IMR-90 (cell line): ENCODE data around the gene STRIP2. TPM values are rescaled to one million over a fixed set of nuclear protein-coding genes. Genes with fewer than 3 reads are reported as not detected.
A peak's percentile ranks its signal among the peaks of the same experiment; 100 is the strongest.

ENCODE experiments used
- ATAC-seq: fragments of 200-7000 bp; cut with Tn5 transposase; 2 replicates; pipeline ENCODE4 v1.9.1; 2020; ENCODE audit warnings: low read depth, mild to moderate bottlenecking, moderate library complexity
- BruUV-seq: library from RNA; stranded (reverse); fragments of 400-500 nt; replicated peaks from 2 replicates; lab custom pipeline; 2021; lab: Mats Ljungman, UMichigan
- CTCF ChIA-PET: fragments of 300-600 bp; formaldehyde crosslinking; extraction: SDS; loops from one replicate; lab custom pipeline; 2021; ENCODE audit warnings: antibody characterized with exemption; lab: Yijun Ruan, JAX
- POLR2A ChIA-PET: fragments of 300-600 bp; sonication (Branson Sonifier 250); formaldehyde crosslinking; loops from one replicate; lab custom pipeline; 2022; ENCODE audit warnings: antibody characterized with exemption; ENCODE audit not compliant: unreplicated experiment; lab: Charles Lee
- DNase-seq: peaks from one replicate; pipeline ENCODE4 v3.0.0; 2013
- H2AFZ ChIP-seq: replicated peaks from 2 replicates; pipeline ENCODE3; 2013; ENCODE audit warnings: low read length, mild to moderate bottlenecking; ENCODE audit not compliant: poor library complexity
- H2AK5ac ChIP-seq: 2 replicates; pipeline ENCODE4 v1.6.1; 2013; ENCODE audit warnings: low read depth, low read length, inconsistent platforms
- H2AK9ac ChIP-seq: replicated peaks from 2 replicates; pipeline ENCODE3; 2013; ENCODE audit warnings: mild to moderate bottlenecking, low read depth, low read length, moderate library complexity; ENCODE audit not compliant: poor library complexity
- H2BK120ac ChIP-seq: 2 replicates; pipeline ENCODE4 v1.6.1; 2013; ENCODE audit warnings: low read depth, low read length, inconsistent platforms
- H2BK15ac ChIP-seq: 3 replicates; pipeline ENCODE4 v1.6.1; 2013; ENCODE audit warnings: low read depth, low read length, inconsistent platforms
- H2BK20ac ChIP-seq: 2 replicates; pipeline ENCODE4 v1.6.1; 2013; ENCODE audit warnings: low read depth, mild to moderate bottlenecking, inconsistent platforms, low read length, moderate library complexity
- H2BK5ac ChIP-seq: 2 replicates; pipeline ENCODE4 v1.6.1; 2013; ENCODE audit warnings: mild to moderate bottlenecking, low read depth, low read length, inconsistent platforms; ENCODE audit not compliant: poor library complexity, severe bottlenecking
- H3K14ac ChIP-seq: replicated peaks from 2 replicates; pipeline ENCODE4 v1.6.1; 2013; ENCODE audit warnings: low read depth, low read length, inconsistent platforms
- H3K18ac ChIP-seq: 2 replicates; pipeline ENCODE4 v1.6.1; 2013; ENCODE audit warnings: low read depth, low read length, control low read depth
- H3K23ac ChIP-seq: 2 replicates; pipeline ENCODE4 v1.6.1; 2013; ENCODE audit warnings: low read depth, low read length, inconsistent platforms
- H3K27ac ChIP-seq: 2 replicates; pipeline ENCODE4 v1.5.1; 2013; ENCODE audit warnings: mild to moderate bottlenecking, control low read depth, low read length; ENCODE audit not compliant: insufficient read depth
- H3K27me3 ChIP-seq: 2 replicates; pipeline ENCODE4 v1.6.1; 2013; ENCODE audit warnings: low read length; ENCODE audit not compliant: control insufficient read depth, insufficient read depth
- H3K36me3 ChIP-seq: 2 replicates; pipeline ENCODE4 v1.6.1; 2013; ENCODE audit warnings: low read length, mixed read lengths; ENCODE audit not compliant: control insufficient read depth, insufficient read depth
- H3K4ac ChIP-seq: 2 replicates; pipeline ENCODE4 v1.6.1; 2013; ENCODE audit warnings: low read depth, low read length, inconsistent platforms
- H3K4me1 ChIP-seq: 2 replicates; pipeline ENCODE4 v1.6.1; 2013; ENCODE audit warnings: low read length, mixed read lengths; ENCODE audit not compliant: control insufficient read depth, insufficient read depth
- H3K4me2 ChIP-seq: 2 replicates; pipeline ENCODE4 v1.6.1; 2013; ENCODE audit warnings: low read depth, mild to moderate bottlenecking, control low read depth, low read length, moderate library complexity
- H3K4me3 ChIP-seq: 2 replicates; pipeline ENCODE4 v1.5.1; 2013; ENCODE audit warnings: low read depth, mild to moderate bottlenecking, control low read depth, low read length, moderate library complexity; ENCODE audit not compliant: insufficient read depth
- H3K56ac ChIP-seq: 2 replicates; pipeline ENCODE4 v1.6.1; 2013; ENCODE audit warnings: low read length, inconsistent platforms; ENCODE audit not compliant: insufficient read depth; ENCODE audit errors: extremely low read depth
- H3K79me1 ChIP-seq, 2 experiments: 2 replicates each; pipeline ENCODE4 v1.6.1; 2013; ENCODE audit warnings: low read length in 2 of 2, inconsistent platforms in 1 of 2, low read depth in 1 of 2
- H3K9ac ChIP-seq: 2 replicates; pipeline ENCODE4 v1.6.1; 2013; ENCODE audit warnings: low read depth, low read length, control low read depth
- H3K9me1 ChIP-seq: 2 replicates; pipeline ENCODE4 v1.6.1; 2013; ENCODE audit warnings: low read length, inconsistent platforms; ENCODE audit not compliant: insufficient read depth
- H3K9me3 ChIP-seq: 2 replicates; pipeline ENCODE4 v1.6.1; 2013; ENCODE audit warnings: low read length; ENCODE audit not compliant: control insufficient read depth, insufficient read depth
- H4K20me1 ChIP-seq: 2 replicates; pipeline ENCODE4 v1.6.1; 2013; ENCODE audit warnings: low read length, inconsistent platforms; ENCODE audit not compliant: insufficient read depth
- H4K5ac ChIP-seq: 2 replicates; pipeline ENCODE4 v1.6.1; 2013; ENCODE audit warnings: mild to moderate bottlenecking, low read depth, low read length, control low read depth
- H4K8ac ChIP-seq, 2 experiments: 2 replicates each; pipeline ENCODE4 v1.6.1; 2013; ENCODE audit warnings: low read depth in 2 of 2, low read length in 2 of 2, control low read depth in 1 of 2, inconsistent platforms in 1 of 2
- H4K91ac ChIP-seq: 2 replicates; pipeline ENCODE4 v1.6.1; 2013; ENCODE audit warnings: low read depth, low read length, inconsistent platforms; ENCODE audit not compliant: insufficient read depth
- CEBPB ChIP-seq: IDR thresholded peaks from 2 replicates; pipeline ENCODE4 v1.6.1; 2012; ENCODE audit warnings: low read depth, low read length, improper control_type of control experiment
- CHD1 ChIP-seq: IDR thresholded peaks from 2 replicates; pipeline ENCODE4 v1.6.1; 2012; ENCODE audit warnings: low read depth, low read length, improper control_type of control experiment
- FOS ChIP-seq: fragments of 150-350 bp; IDR thresholded peaks from 2 replicates; pipeline ENCODE4 v1.6.1; 2016; ENCODE audit warnings: low read depth, low read length
- MAZ ChIP-seq: IDR thresholded peaks from 2 replicates; pipeline ENCODE4 v1.6.1; 2012; ENCODE audit warnings: low read depth, mild to moderate bottlenecking, low read length, improper control_type of control experiment, moderate library complexity, borderline replicate concordance
- RFX5 ChIP-seq: IDR thresholded peaks from 2 replicates; pipeline ENCODE4 v1.8.0; 2012; ENCODE audit warnings: low read depth, mild to moderate bottlenecking, low read length, moderate library complexity
- SMC3 ChIP-seq: fragments of 150-350 bp; IDR thresholded peaks from 2 replicates; pipeline ENCODE4 v1.6.1; 2016; ENCODE audit warnings: low read depth, mild to moderate bottlenecking, antibody characterized with exemption, low read length, moderate library complexity
- WGBS, 2 experiments: methylation state at CpG; one replicate each; pipeline versions ENCODE4 v1.1.5 to v1.1.7; 2013; ENCODE audit warnings: missing lambda C conversion rate in 2 of 2; ENCODE audit not compliant: insufficient read length in 1 of 2; ENCODE audit errors: extremely low coverage in 2 of 2; 5-methylcytosine and 5-hydroxymethylcytosine counted together
- dilution Hi-C: fragments of 300-500 bp; cut with HindIII; formaldehyde crosslinking; loops from one replicate; pipeline ENCODE4 v1.14.3; 2018; ENCODE audit warnings: low sequenced_read_pairs; ENCODE audit not compliant: unreplicated experiment
- in situ Hi-C: fragments of 300-500 bp; cut with MboI; formaldehyde crosslinking; loops from 3 replicates; pipeline ENCODE4 v1.14.3; 2019; ENCODE audit warnings: low sequenced_read_pairs, inconsistent platforms, mixed read lengths
- intact Hi-C: fragments of 100-400 bp; cut with micrococcal nuclease; formaldehyde crosslinking; loops from 2 replicates; pipeline ENCODE4 v1.10.0; 2022
- polyA plus RNA-seq, 3 experiments: library from polyadenylated mRNA; depleted of rRNA; stranded (reverse); fragments of >200 nt; gene quantifications; 2 replicates each; pipeline ENCODE4 v1.2.3, GENCODE V29; 2012; ENCODE audit warnings: low replicate concordance in 1 of 3
- total RNA-seq: library from RNA; depleted of rRNA; stranded (reverse); fragments of >200 nt; gene quantifications from 2 replicates; pipeline ENCODE4 v1.2.3, GENCODE V29; 2012
- TF ChIP-seq, protein P1 (sequence below): conservative IDR thresholded peaks from 2 replicates; pipeline ENCODE4 v1.5.1; 2012; ENCODE audit warnings: mild to moderate bottlenecking, low read depth, low read length, improper control_type of control experiment
- TF ChIP-seq, protein P2 (sequence below): fragments of 150-350 bp; IDR thresholded peaks from 2 replicates; pipeline ENCODE4 v1.6.1; 2016; ENCODE audit warnings: low read depth, mild to moderate bottlenecking, low read length, moderate library complexity, borderline replicate concordance

Gene STRIP2
- total and polyA plus RNA-seq, 2 of the 4 experiments (the other 2 are of a cell fraction): 1.8 to 3.0 TPM

DNA sequence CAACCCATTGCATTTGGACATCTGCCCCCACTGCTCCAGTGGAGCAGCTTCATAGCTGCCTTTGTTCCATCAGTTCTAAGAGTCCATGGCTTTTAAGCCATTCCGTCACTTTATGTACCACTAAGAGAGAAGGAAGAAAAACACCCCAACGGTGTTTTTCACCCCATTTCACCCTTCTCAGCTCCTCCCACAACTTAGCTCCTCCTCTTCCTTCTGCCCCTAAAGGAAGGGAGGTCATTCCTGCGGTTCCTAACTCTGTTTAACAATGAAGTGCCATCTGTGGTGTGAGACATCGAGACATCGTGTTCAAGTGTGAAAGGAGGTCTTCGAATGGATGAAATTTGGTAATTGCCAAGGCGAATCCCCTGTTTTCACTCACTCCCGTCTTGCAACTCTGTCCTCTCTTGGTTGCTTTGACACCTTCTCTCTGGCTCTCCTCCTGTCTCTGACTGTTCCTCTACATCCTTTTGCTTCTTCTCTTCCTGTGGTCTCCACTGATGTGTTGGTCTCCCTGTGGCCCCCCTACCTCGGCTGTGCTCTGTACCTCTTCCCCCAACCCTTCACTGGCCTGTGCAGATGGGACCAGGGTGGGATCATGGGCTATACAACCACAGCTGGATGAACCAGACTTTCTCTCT lies 91.1 kb downstream of the STRIP2 start:
- no peak overlapping the region for H2BK15ac ChIP-seq
- peaks cover 25% of the 10 kb centered on the region for H3K27me3 ChIP-seq
- WGBS, 2 experiments: 80% methylated on average over 1 of the region's 9 CpGs; no CpG with 5 or more reads in 1 of the 2 experiments
- ATAC-seq (no peak), DNase-seq (no peak)
- H4K5ac ChIP-seq: no peak overlapping the region
- H3K9me1 ChIP-seq: 0 out of 2 replicates have a peak, but pooled peaks cover 3% of the 10 kb centered on the region
- no peak overlapping the region for H2BK120ac ChIP-seq
- H2AFZ ChIP-seq: no peak overlapping the region
- H3K4me3 ChIP-seq: no peak overlapping the region
- no peak overlapping the region for H3K56ac ChIP-seq
- H3K27ac ChIP-seq: no peak overlapping the region
- no peaks in the 10 kb centered on the region for H3K9me3 ChIP-seq
- H2AK9ac ChIP-seq: peak overlapping the region; percentile 15
- no peak overlapping the region for H3K9ac ChIP-seq
- in situ Hi-C loops (no loop called here), dilution Hi-C loops (no loop called here), intact Hi-C loops (no loop called here)
- no peaks in the 10 kb centered on the region for H4K20me1 ChIP-seq
- no peak overlapping the region for H3K18ac ChIP-seq
- no peaks in the 10 kb centered on the region for H3K79me1 ChIP-seq
- TF ChIP-seq FOS (no peak), CHD1 (no peak), CEBPB (no peak), SMC3 (no peak), RFX5 (no peak), MAZ (no peak)
- TF ChIP-seq, protein P1, sequence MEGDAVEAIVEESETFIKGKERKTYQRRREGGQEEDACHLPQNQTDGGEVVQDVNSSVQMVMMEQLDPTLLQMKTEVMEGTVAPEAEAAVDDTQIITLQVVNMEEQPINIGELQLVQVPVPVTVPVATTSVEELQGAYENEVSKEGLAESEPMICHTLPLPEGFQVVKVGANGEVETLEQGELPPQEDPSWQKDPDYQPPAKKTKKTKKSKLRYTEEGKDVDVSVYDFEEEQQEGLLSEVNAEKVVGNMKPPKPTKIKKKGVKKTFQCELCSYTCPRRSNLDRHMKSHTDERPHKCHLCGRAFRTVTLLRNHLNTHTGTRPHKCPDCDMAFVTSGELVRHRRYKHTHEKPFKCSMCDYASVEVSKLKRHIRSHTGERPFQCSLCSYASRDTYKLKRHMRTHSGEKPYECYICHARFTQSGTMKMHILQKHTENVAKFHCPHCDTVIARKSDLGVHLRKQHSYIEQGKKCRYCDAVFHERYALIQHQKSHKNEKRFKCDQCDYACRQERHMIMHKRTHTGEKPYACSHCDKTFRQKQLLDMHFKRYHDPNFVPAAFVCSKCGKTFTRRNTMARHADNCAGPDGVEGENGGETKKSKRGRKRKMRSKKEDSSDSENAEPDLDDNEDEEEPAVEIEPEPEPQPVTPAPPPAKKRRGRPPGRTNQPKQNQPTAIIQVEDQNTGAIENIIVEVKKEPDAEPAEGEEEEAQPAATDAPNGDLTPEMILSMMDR: no peak
- TF ChIP-seq, protein P2, sequence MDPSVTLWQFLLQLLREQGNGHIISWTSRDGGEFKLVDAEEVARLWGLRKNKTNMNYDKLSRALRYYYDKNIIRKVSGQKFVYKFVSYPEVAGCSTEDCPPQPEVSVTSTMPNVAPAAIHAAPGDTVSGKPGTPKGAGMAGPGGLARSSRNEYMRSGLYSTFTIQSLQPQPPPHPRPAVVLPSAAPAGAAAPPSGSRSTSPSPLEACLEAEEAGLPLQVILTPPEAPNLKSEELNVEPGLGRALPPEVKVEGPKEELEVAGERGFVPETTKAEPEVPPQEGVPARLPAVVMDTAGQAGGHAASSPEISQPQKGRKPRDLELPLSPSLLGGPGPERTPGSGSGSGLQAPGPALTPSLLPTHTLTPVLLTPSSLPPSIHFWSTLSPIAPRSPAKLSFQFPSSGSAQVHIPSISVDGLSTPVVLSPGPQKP: no peak
- no peak overlapping the region for H2AK5ac ChIP-seq
- no peak overlapping the region for H3K14ac ChIP-seq
- H4K91ac ChIP-seq: no peak overlapping the region
- CTCF ChIA-PET: no interaction called here
- no peaks in the 10 kb centered on the region for H3K36me3 ChIP-seq
- BruUV-seq: no TSS peak
- no peak overlapping the region for H3K4me2 ChIP-seq
- H2BK20ac ChIP-seq: no peak overlapping the region
- no peak overlapping the region for H4K8ac ChIP-seq
- H3K23ac ChIP-seq: no peak overlapping the region
- POLR2A ChIA-PET: no interaction called here
- H2BK5ac ChIP-seq: no peak overlapping the region
- no peaks in the 10 kb centered on the region for H3K4me1 ChIP-seq
- H3K4ac ChIP-seq: no peak overlapping the region
